Psoas muscle (tissue), 8 donors: Measurements from ENCODE around the gene ZNF470. TPM values are rescaled to one million over a fixed set of nuclear protein-coding genes. Genes with fewer than 3 reads are reported as not detected.

Experiments used
- ATAC-seq, 4 donors: fragments of 200-7000 bp; cut with Tn5 transposase; one replicate each; pipeline ENCODE4 v1.9.1; 2020; ENCODE audit warnings: moderate library complexity in 3 of 4, mild to moderate bottlenecking in 2 of 4
- DNase-seq, 2 donors: peaks; one replicate each; pipeline ENCODE4 v3.0.0-alpha.2; 2020
- H3K27ac ChIP-seq: fragments of 200-600 bp; one replicate; pipeline ENCODE4 v1.8.0; 2022
- H3K27me3 ChIP-seq, 3 donors: fragments of 200-600 bp in 1 of 3; one replicate each; pipeline versions ENCODE4 v1.6.1 to v1.8.0; 2013 to 2022; ENCODE audit warnings: low read length in 2 of 3, mild to moderate bottlenecking in 2 of 3, moderate library complexity in 1 of 3; ENCODE audit not compliant: insufficient read depth in 3 of 3
- H3K36me3 ChIP-seq, 2 donors: fragments of 200-600 bp in 1 of 2; one replicate each; pipeline versions ENCODE4 v1.6.1 to v1.8.0; 2013 to 2022; ENCODE audit warnings: low read depth in 1 of 2, mild to moderate bottlenecking in 1 of 2, moderate library complexity in 1 of 2; ENCODE audit not compliant: insufficient read depth in 1 of 2
- H3K4me1 ChIP-seq: fragments of 200-600 bp; one replicate; pipeline ENCODE4 v1.8.0; 2022
- H3K4me3 ChIP-seq: fragments of 200-600 bp; one replicate; pipeline ENCODE4 v1.8.0; 2022; ENCODE audit warnings: mild to moderate bottlenecking
- H3K9me3 ChIP-seq: fragments of 200-600 bp; one replicate; pipeline ENCODE4 v1.8.0; 2022
- CTCF ChIP-seq: fragments of 200-600 bp; IDR thresholded peaks from one replicate; pipeline ENCODE4 v1.8.0; 2022; ENCODE audit warnings: antibody characterized with exemption
- WGBS, 3 donors: extraction: QIAGEN DNeasy Blood & Tissue Kit; methylation state at CpG; one replicate each; pipeline versions ENCODE4 v1.1.6 to v1.1.7; 2013; 5-methylcytosine and 5-hydroxymethylcytosine counted together
- intact Hi-C, 2 donors: fragments of 100-400 bp; cut with DNase I; formaldehyde crosslinking; loops; one replicate each; pipeline versions ENCODE4 v1.11.0 to v1.14.2; 2022
- polyA plus RNA-seq, 3 donors: library from polyadenylated mRNA; stranded (reverse); fragments of 200-250 nt; gene quantifications; one replicate each; pipeline ENCODE4 v1.2.3, GENCODE V29; 2013
- total RNA-seq, 4 donors: library from RNA; stranded (reverse); fragmentation: NEBNext Ultra II Directional in 2 of 4; extraction: Animal tissue kit (Norgen Biotek cat#: 25700) in 2 of 4; gene quantifications; one replicate each; pipeline versions ENCODE4 v1.2.1 to v1.2.4, GENCODE V29; 2021 to 2023
- donor health status: healthy with polysubstance abuse.
- donor health status: DM: no; HTN: no; CAD: no; lungs with moderate emphysema.
- donor health status: Bipolar disorder and iron deficiency.
- donor health status: healthy.
- donor health status: DM: yes; HTN: yes; CAD: no.
- donor health status: DM: no; HTN: no; CAD: no.
- donor health status: DM: no; HTN: no; CAD: no.
- donor health status: DM: yes; HTN: yes; CAD: no.

ZNF470 gene
- total and polyA plus RNA-seq, 7 donors, result 0.44 to 3.4 (median 1.7) TPM

- Histone ChIP-seq H3K27ac (no peak overlapping the region), H3K27me3 (no peaks in the 10 kb centered on the region), H3K36me3 (peaks cover 9 to 10% of the 10 kb centered on the region in 2 donors), H3K4me1 (no peaks in the 10 kb centered on the region), H3K4me3 (no peak overlapping the region), H3K9me3 (peaks cover 79% of the 10 kb centered on the region)
- ATAC-seq (no peak), DNase-seq (no peak)
- TF ChIP-seq CTCF, result no peak
- 97 to 100% (median 99%) methylated on average over 2 of the region's 2 CpGs for WGBS, 3 donors
- intact Hi-C loops, result no loop called here
Measured at GRCh38 chr19:56562766-56563165, 4.5 kb upstream of the ZNF470 start.

DNA sequence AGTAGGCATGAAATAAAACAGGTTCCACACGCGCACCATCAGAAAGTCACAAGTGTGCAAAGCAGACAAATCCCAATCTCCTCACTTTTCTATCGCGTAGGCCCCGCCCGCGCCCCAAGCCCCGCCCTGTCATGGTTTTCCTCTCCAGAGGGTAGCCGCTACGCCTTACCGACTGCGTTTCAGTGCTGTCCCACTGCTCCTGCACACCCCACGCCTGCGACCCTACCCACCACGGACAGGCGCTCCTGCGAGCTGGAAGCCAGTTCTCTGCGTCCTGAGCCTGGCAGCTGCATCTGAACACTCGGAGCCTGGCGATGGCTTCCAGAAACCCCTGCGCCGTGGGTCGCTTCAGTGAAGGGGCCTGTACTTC lies 379 bp upstream of the ZNF470 start:
- Histone ChIP-seq H3K36me3 (peaks cover 25 to 42% of the 10 kb centered on the region in 2 donors), H3K27me3 (no peaks in the 10 kb centered on the region), H3K4me1 (no peaks in the 10 kb centered on the region), H3K9me3 (peaks cover 78% of the 10 kb centered on the region), H3K27ac (peak overlapping the region; percentile 84), H3K4me3 (peak overlapping the region; percentile 100)
- peak; percentile 56 to 72 for DNase-seq
- peak; percentile 36 to 67 (median 56) for ATAC-seq
- intact Hi-C loops, result loop anchor here in 1 of 2 donors (1.0 to 2.0 kb wide), 2 partner anchors 28 to 59 kb away; partner anchors contain the start of gene ZFP28
- WGBS, 3 donors, result 0 to 1% (median 0%) methylated on average over 23 of the region's 23 CpGs
- TF ChIP-seq CTCF, result no peak

GRCh38 chr19:56572589-56572988 lies 5.3 kb downstream of the ZNF470 start:
- H3K4me3 ChIP-seq, result no peak overlapping the region
- intact Hi-C loops, result no loop called here
- H3K9me3 ChIP-seq, result peaks cover 91% of the 10 kb centered on the region
- no peak overlapping the region for H3K27ac ChIP-seq
- TF ChIP-seq CTCF, result no peak
- ATAC-seq (no peak), DNase-seq (no peak)
- H3K4me1 ChIP-seq, result no peaks in the 10 kb centered on the region
- H3K36me3 ChIP-seq, result peaks cover 34 to 75% of the 10 kb centered on the region in 2 donors
- WGBS, 3 donors, result 50 to 65% (median 50%) methylated on average over 2 of the region's 2 CpGs
- H3K27me3 ChIP-seq, result no peaks in the 10 kb centered on the region

DNA sequence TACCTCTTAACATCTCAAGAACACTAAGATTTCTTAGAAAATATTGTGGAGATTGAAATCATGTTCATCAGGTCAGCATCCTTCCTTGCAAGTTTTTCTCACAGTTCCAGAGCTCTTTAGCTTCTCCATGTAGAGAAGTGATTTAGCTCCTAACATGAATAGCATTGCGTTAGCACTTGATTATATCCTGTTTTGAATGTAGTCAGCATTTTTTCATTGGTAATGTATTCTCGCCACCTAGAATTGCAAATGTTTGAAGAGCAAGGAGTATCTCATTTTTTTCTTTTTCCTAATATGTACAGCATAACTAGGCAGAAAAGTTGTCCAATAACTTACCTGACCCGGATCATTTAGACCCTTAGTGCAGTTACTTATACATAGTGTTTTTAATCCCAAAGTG lies 6.6 kb downstream of the ZNF470 start:
- Histone ChIP-seq H3K9me3 (peaks cover 92% of the 10 kb centered on the region), H3K27ac (no peak overlapping the region), H3K36me3 (peaks cover 34 to 69% of the 10 kb centered on the region in 2 donors), H3K4me3 (no peak overlapping the region), H3K27me3 (no peaks in the 10 kb centered on the region), H3K4me1 (no peaks in the 10 kb centered on the region)
- DNase-seq (no peak), ATAC-seq (no peak)
- TF ChIP-seq CTCF, result no peak
- intact Hi-C loops, result no loop called here
- WGBS, 3 donors, result 98 to 99% (median 99%) methylated on average over 3 of the region's 3 CpGs
